Measurements from ENCODE around the gene KRTAP9-3.
"Not testable (repeated sequence)": the region's sequence is repeated elsewhere in the genome, so short reads cannot be mapped to it uniquely, and the experiment has no call there.

GRCh38 chr17:41255381-41256290, 23.4 kb downstream of the KRTAP9-3 start, which contains the start of gene KRTAP9-9:
- TF ChIP-seq CTCF, POLR2A, POLR2AphosphoS5 (IDR thresholded peaks at IDR 0.05): not testable (repeated sequence)
